RWPE2 (cell line): ENCODE results near the gene L3MBTL3.

Experiments
- ATAC-seq: fragments of 200-7000 bp; cut with Tn5 transposase; 3 replicates; pipeline ENCODE4 v1.9.1; 2021; ENCODE audit warnings: low read depth
- DNase-seq: peaks from one replicate; pipeline ENCODE4 v3.0.0-alpha.2; 2020; ENCODE audit warnings: low spot score
- H3K27ac ChIP-seq: fragments of 450-650 bp; 2 replicates; pipeline ENCODE4 v1.5.1; 2017; ENCODE audit warnings: mild to moderate bottlenecking; ENCODE audit not compliant: poor library complexity, severe bottlenecking
- H3K27me3 ChIP-seq: fragments of 250-450 bp; sonication (Bioruptor Pico); 2 replicates; pipeline ENCODE4 v1.5.1; 2021; ENCODE audit warnings: mild to moderate bottlenecking, moderate library complexity; ENCODE audit not compliant: insufficient read depth, poor library complexity, severe bottlenecking
- H3K36me3 ChIP-seq: fragments of 250-450 bp; sonication (Bioruptor Pico); 2 replicates; pipeline ENCODE4 v1.5.1; 2020; ENCODE audit warnings: low read depth, mild to moderate bottlenecking, moderate library complexity
- H3K4me1 ChIP-seq: fragments of 250-450 bp; sonication (Bioruptor Pico); 2 replicates; pipeline ENCODE4 v1.5.1; 2021; ENCODE audit warnings: mild to moderate bottlenecking, moderate library complexity; ENCODE audit not compliant: insufficient read depth, poor library complexity, severe bottlenecking
- H3K4me3 ChIP-seq: fragments of 250-450 bp; sonication (Bioruptor Pico); 2 replicates; pipeline ENCODE4 v1.5.1; 2021; ENCODE audit warnings: mild to moderate bottlenecking, moderate library complexity; ENCODE audit not compliant: severe bottlenecking
- H3K9me3 ChIP-seq: fragments of 250-450 bp; sonication (Bioruptor Pico); 2 replicates; pipeline ENCODE4 v1.5.1; 2021; ENCODE audit warnings: mild to moderate bottlenecking, moderate library complexity; ENCODE audit not compliant: severe bottlenecking
- CTCF ChIP-seq: fragments of 450-650 bp; IDR thresholded peaks from one replicate; pipeline ENCODE4 v1.5.1; 2017; ENCODE audit warnings: mild to moderate bottlenecking, moderate library complexity; ENCODE audit not compliant: poor library complexity, severe bottlenecking

Gene L3MBTL3

GRCh38 chr6:130018292-130018743, at the start of gene L3MBTL3:
L3MBTL3 (plus strand) TSS chr6:130018581; CDS start chr6:130042700, 24,119 bp downstream.
- H3K27ac ChIP-seq: peak within 1 kb of the TSS; percentile 42
- H3K4me1 ChIP-seq: peaks cover 4% of the 10 kb centered on the region
- H3K4me3 ChIP-seq: peak within 1 kb of the TSS; percentile 97
- H3K36me3 ChIP-seq: no peaks in the 10 kb centered on the region
- H3K27me3 ChIP-seq: no peaks in the 10 kb centered on the region
- DNase-seq: peak; percentile 76
- no peaks in the 10 kb centered on the region for H3K9me3 ChIP-seq
- peak; percentile 84 for ATAC-seq
- TF ChIP-seq CTCF: no peak

GRCh38 chr6:129969064-129969463, 49.3 kb upstream of the L3MBTL3 start:
- no peaks in the 10 kb centered on the region for H3K27me3 ChIP-seq
- H3K36me3 ChIP-seq: no peaks in the 10 kb centered on the region
- no peak for ATAC-seq
- no peak for TF ChIP-seq CTCF
- H3K4me3 ChIP-seq: no peak overlapping the region
- DNase-seq: no peak
- no peak overlapping the region for H3K27ac ChIP-seq
- no peaks in the 10 kb centered on the region for H3K4me1 ChIP-seq
- H3K9me3 ChIP-seq: no peaks in the 10 kb centered on the region

GRCh38 chr6:129976110-129976509, 42.3 kb upstream of the L3MBTL3 start:
- H3K9me3 ChIP-seq: no peaks in the 10 kb centered on the region
- no peaks in the 10 kb centered on the region for H3K27me3 ChIP-seq
- ATAC-seq (no peak), DNase-seq (no peak)
- H3K4me3 ChIP-seq: no peak overlapping the region
- H3K4me1 ChIP-seq: no peaks in the 10 kb centered on the region
- no peak overlapping the region for H3K27ac ChIP-seq
- no peak for TF ChIP-seq CTCF
- H3K36me3 ChIP-seq: no peaks in the 10 kb centered on the region

GRCh38 chr6:129978148-129978916, 40.0 kb upstream of the L3MBTL3 start:
- no peak for TF ChIP-seq CTCF
- ATAC-seq (no peak), DNase-seq (no peak)
- Histone ChIP-seq H3K4me1 (no peaks in the 10 kb centered on the region), H3K9me3 (no peaks in the 10 kb centered on the region), H3K4me3 (no peak overlapping the region), H3K27ac (no peak overlapping the region), H3K27me3 (no peaks in the 10 kb centered on the region), H3K36me3 (no peaks in the 10 kb centered on the region)

GRCh38 chr6:129980821-129981220, 37.6 kb upstream of the L3MBTL3 start:
- no peak for DNase-seq
- no peak for TF ChIP-seq CTCF

More at GRCh38 chr6:129980821-129981220, 37.6 kb upstream of the L3MBTL3 start:
- H3K27ac ChIP-seq: no peak overlapping the region
- H3K4me1 ChIP-seq: no peaks in the 10 kb centered on the region
- no peaks in the 10 kb centered on the region for H3K36me3 ChIP-seq
- H3K4me3 ChIP-seq: no peak overlapping the region
- no peaks in the 10 kb centered on the region for H3K9me3 ChIP-seq
- H3K27me3 ChIP-seq: no peaks in the 10 kb centered on the region
- ATAC-seq: no peak
